Measurements from ENCODE around the gene KRT20. TPM values are rescaled to one million over a fixed set of nuclear protein-coding genes. Genes with fewer than 3 reads are reported as not detected.

Gene KRT20
- total RNA-seq, 1 donor from 2014 or later = 1.2 TPM

GRCh38 chr17:40854175-40854814 lies 30.7 kb downstream of the KRT20 start:
- no peak for DNase-seq (ENCODE audit: low spot score)

- no peak for DNase-seq (ENCODE audit: low spot score)
These were observed 32.7 kb downstream of the KRT20 start for GRCh38 chr17:40852364-40852763.

- DNase-seq (ENCODE audit: low spot score) = no peak
These were observed 34.6 kb downstream of the KRT20 start for GRCh38 chr17:40850293-40850972.

GRCh38 chr17:40849723-40850122 lies 35.3 kb downstream of the KRT20 start:
- DNase-seq (ENCODE audit: low spot score) = no peak

GRCh38 chr17:40848583-40849235 lies 36.3 kb downstream of the KRT20 start:
- no peak for DNase-seq (ENCODE audit: low spot score)

- no peak for DNase-seq (ENCODE audit: low spot score)
These were observed 38.4 kb downstream of the KRT20 start for GRCh38 chr17:40846515-40847144.

GRCh38 chr17:40844671-40845107 lies 40.4 kb downstream of the KRT20 start:
- no peak for DNase-seq (ENCODE audit: low spot score)

GRCh38 chr17:40843242-40843641 lies 41.8 kb downstream of the KRT20 start:
- DNase-seq (ENCODE audit: low spot score) = no peak

- no peak for DNase-seq (ENCODE audit: low spot score)
These were observed 43.8 kb downstream of the KRT20 start for GRCh38 chr17:40841246-40841645.

GRCh38 chr17:40839194-40839593 lies 45.8 kb downstream of the KRT20 start:
- no peak for DNase-seq (ENCODE audit: low spot score)

GRCh38 chr17:40836020-40836419 lies 49.0 kb downstream of the KRT20 start:
- no peak for DNase-seq (ENCODE audit: low spot score)

GRCh38 chr17:40833882-40834281 lies 51.2 kb downstream of the KRT20 start:
- no peak for DNase-seq (ENCODE audit: low spot score)

- no peak for DNase-seq (ENCODE audit: low spot score)
These were observed 52.2 kb downstream of the KRT20 start for GRCh38 chr17:40832840-40833239.

- DNase-seq (ENCODE audit: low spot score) = no peak
These were observed 54.8 kb downstream of the KRT20 start for GRCh38 chr17:40830085-40830776.

GRCh38 chr17:40828454-40829044 lies 56.5 kb downstream of the KRT20 start:
- DNase-seq (ENCODE audit: low spot score) = no peak

GRCh38 chr17:40827746-40828453 lies 57.1 kb downstream of the KRT20 start:
- no peak for DNase-seq (ENCODE audit: low spot score)

Measured in mesenteric fat pad (tissue), 1 donor.